GM19043 (cell line): ENCODE results near the gene CDC42BPA.
"Not testable (repeated sequence)": the region's sequence is repeated elsewhere in the genome, so short reads cannot be mapped to it uniquely, and the experiment has no call there.

ENCODE experiments used
- ATAC-seq: cut with Tn5 transposase; IDR thresholded peaks from one replicate; pipeline ENCODE4 v1.9.1; 2021; ENCODE audit warnings: low read depth; ENCODE audit not compliant: unreplicated experiment

CDC42BPA gene

DNA sequence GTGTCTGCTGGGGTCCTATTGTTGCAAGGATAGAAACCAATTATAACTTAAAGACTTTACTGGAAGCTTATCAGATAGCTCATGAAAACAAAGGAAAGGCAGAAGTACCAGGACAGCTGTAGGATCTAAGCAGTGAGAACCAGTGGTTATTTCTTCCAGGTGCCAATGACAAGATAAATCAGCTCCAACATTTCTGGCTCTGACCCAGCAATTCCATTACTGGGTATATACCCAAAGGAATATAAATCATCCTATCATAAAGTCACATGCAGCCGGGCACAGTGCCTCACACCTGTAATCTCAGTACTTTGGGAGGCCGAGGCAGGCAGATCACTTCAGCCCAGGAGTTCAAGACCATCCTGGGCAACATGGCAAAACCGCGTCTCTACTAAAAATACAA, 17.8 kb upstream of the CDC42BPA start:
- ATAC-seq: not testable (repeated sequence)

DNA sequence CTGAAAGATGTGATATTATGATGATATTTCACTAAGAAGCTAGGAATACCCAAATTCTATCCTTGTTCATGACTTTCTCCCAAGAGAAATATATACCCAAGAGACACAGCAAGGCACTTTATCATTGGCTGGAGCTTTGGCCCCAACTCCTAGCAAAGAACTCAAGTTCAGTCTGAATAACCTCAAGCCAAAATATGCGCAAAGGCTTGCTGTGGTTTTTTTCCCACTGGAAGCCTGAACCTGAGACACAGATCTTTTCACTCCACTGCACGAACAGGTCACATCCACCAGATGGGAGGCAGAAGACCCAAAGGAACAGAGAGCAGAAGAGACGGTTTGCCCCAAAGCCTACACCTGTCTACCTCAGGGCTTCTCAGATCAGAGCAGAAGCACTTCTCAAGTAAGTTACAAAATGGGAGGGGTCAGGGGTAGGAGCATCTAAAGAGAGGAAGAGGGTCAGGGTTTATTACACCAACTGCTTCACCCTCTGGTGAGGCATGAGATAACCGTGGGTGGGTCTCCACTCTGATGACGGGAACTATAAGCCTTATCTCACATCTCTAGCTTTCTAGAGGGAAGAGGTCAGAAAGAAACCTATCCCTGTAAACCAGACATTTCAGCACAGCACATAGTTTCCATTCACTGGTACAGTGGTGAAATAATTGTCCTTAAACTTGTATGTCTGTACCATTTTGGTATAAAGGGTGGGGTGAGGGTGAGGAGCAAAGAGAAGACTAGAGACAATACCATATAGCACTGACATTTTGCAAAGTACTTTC, 17.1 kb upstream of the CDC42BPA start:
- ATAC-seq: no peak

DNA sequence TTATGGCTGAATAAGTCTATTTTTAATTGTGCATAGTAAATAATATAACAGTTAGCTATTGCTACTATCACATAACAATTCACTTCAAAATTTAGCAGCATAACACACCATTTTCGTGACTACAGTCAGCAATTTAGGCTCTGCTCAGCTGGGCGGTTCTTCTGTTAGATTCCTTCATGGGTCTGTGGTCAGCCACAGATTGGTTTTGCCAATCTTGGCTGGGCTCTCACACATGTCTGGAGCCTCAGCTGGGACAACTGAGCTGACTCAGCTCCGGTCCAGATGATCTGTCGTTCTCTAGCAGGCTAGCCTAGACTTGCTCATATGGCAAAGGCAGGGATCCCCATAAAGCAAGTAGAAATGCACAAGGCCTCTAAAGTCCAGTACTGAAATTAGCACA, 15.1 kb upstream of the CDC42BPA start:
- no peak for ATAC-seq

DNA sequence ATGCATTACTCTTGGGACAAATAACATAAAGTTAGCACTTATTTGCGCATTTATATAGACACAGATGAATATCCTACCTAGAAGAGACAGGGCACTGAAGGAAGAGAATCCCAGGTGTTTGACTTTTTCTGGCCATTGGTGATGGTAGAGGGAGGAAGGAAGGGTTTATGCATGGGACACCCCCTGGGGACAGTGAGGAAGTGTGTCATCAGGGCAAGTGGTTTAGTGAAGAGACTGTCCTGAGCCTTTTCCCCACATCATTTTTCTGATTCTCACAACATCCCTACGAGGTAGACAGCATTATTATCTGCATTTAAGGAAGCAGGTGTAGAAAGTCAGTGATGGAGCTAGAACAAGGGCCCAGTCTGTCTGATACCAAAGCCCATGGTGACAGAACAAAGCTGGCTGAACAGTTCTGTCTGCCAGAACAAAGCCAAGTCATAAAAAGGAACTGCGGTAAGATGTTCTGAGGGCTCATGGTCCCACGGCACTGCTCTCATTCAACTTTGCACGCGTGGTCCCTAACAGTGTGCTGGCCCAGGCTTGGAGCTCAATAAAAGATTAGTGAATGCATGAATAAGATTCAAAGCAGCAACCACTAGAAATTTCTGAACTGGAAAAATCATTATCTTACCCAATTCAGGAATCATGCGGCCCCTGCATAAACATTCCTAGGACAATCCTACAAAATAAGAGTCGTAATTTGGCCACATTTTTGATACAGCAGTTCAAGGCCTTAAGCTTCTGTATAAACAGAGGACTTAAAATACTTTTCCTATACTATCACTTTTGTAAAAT, 12.2 kb upstream of the CDC42BPA start:
- no peak for ATAC-seq

DNA sequence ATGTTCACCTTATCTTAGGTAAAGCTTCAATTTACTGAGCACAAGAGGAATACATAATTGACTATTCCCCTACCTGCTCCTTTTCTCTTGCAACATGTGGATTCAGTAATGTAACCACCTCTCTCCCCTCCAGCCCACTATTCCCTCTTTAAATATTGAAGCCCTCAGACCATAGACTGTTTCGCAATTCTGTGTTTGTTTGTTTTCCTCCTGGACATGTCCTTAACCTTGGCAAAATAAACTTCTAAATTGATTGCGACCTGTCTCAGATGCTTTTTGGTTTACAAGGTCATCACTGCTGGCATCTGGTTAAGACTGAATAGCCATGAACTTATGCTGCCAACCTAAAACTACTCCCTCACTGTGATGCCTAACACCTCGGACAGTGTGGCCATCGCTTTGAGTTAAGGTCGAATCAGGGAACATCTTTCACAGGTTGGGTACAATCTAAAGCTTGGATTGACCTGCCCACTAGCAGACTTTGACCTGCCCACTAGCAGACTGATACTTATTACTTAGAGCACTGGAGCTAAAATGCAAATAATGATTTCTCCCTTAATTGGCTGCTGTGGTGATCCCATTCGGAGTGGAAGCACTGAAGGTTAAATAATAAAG, 10.2 kb upstream of the CDC42BPA start:
- no peak for ATAC-seq

DNA sequence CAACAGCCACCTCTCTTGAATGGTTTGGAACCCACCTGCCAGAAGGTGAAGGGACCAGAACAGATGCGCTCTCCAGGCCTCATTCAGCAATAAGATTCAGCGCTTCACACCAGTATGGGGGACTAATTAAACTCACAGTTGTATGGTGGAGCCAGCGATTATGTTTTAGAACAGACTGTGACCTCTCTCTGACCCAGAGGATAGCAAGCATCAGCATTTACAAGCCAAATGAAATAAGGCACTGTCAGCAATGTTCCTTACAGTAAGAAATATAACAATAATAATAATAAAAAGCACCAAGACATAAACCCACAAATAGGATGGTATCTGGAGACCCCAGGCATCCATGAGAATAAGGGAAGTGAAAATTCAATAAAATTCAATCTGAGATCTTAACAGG, 6.9 kb upstream of the CDC42BPA start:
- ATAC-seq: no peak

DNA sequence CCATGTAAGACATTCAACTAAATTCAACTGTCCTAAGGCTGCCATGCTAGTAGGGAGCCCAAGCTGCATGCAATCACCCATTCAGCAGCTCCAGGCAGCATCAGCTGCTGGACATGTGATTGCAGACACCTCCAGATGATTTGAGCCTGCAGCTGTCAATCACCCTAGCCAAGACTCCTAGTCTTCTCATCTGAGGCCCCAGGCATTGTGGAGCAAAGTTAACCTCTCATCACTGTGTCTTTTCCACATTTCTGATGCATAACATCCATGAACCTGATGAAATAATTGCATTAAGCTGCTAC, 5.6 kb upstream of the CDC42BPA start:
- ATAC-seq: no peak

DNA sequence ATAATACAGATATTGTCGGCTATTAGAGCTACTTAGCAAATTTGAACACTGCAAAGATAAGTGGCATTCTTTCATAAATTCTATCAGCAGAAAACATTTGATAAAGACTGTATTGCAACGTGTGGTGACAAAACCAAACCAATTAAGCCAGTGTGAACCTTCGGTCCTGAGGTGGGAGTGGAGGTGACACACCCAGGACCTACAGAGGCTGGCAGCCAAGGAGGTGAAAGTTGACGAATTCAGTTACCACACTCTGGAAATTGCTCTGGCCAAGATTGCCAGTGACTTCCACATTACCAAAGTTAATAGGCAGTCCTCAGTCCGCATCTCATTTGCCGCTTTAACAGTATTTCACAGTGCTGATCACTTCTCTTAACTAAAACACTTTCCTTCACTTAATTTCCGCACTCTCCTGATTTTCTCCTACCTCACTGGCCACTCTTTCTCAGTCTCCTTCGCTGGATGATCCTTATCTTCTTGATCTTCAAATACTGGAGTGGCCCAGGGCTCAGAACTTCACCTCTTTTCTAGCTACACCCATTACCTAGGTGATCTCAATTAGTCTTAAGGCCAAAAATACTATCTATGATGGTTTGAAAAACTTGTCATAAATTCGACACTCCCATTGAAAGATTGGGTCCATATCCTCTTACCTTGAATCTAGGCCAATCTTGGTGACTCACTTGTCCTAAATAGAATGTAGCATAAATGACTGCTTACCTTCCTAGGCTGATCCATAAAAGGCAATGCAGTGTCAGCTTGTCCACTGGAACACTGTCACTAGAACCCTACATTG, 5.1 kb upstream of the CDC42BPA start:
- ATAC-seq: no peak

DNA sequence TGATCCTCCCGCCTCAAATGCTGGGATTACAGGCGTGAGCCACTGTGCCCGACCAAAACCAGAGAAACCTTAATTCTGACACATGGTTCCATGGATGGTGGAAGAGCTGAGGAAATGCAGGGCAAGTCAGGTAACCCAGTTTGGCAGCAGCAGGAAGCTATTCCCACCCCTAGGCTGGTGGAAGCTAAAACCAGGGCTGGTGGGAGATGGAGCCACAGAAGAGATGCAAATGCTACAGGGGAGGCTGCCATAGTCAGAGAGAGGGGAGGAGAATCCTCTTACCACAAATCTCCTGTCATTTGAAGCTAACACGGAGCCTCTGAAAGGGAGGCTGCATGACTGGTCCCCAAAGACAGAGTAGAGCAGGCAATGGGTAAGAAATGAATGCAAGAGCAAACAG, 4.1 kb upstream of the CDC42BPA start:
- ATAC-seq: no peak

DNA sequence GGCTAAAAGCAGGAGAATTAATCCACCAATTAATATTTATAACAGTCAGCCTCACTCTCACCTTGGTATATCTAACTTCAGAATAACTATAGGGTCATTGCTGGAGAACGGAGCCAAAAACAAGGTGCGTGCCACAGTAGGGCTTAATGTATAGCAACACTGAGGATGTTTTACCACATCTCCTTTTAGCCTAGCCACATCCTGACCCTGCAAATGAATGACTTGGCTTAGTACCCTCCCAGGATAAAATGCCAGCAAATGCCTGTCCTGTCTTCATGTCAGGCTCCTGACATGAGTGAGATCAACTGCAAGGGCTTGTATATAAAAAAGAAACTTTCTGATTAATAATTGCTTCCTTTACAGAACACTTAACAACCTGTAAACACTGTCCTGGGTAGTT, 2.7 kb upstream of the CDC42BPA start:
- ATAC-seq: peak; percentile 65

DNA sequence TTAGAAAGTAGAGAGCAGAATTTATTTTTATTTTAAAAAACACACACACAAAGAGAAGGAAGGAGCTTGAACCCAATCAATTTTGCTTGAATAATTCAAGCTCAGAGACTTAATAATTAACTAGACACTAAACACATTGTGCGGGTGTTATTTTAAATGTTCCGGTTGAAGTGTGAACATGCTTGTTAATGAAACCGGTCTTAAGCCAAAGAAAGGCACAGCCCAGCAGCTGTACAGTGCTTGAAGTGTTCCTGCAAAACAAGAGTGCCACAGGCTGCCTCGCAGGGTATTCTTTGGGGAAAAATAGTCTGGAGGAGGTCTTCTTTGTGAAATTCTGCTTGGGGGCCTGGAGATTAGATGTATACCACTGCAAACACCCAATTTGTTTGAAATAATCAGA, 2.2 kb upstream of the CDC42BPA start:
- no peak for ATAC-seq

DNA sequence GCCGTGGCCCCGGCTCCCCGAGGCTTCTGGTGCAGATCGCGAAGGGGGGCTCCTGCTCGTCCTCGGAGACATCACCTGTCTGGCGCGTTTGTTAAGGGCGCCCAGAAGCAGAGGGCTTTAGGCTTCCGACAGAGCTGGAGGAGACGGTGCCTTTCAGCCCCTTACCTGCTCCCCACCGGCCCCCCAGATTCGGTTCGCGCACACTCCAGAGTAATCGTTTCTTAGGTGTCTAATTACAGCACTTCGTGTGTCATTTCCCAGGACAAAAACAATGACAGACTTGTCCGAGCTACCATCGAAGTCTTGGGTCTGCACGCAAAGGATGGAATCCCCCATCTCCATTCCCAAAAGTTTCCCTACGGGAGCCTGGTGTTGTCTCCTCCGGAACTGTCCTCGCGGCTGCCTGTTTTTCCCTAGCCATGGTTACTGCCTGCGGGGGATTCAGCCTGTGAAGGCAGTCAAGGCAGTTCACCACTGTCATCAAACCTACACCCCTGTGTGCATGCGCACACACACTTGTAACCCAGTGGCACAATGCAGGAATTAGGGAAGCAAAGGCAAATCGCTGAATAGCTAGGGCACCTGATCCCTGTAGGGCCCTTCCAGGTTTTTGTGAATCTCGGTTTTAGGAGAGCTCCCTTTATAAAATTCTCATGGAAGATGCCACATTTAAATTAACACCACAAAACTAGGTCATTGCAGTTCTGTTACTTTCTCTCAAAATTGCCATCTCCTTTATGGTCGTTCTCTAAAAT, 738 bp upstream of the CDC42BPA start:
- ATAC-seq: no peak

DNA sequence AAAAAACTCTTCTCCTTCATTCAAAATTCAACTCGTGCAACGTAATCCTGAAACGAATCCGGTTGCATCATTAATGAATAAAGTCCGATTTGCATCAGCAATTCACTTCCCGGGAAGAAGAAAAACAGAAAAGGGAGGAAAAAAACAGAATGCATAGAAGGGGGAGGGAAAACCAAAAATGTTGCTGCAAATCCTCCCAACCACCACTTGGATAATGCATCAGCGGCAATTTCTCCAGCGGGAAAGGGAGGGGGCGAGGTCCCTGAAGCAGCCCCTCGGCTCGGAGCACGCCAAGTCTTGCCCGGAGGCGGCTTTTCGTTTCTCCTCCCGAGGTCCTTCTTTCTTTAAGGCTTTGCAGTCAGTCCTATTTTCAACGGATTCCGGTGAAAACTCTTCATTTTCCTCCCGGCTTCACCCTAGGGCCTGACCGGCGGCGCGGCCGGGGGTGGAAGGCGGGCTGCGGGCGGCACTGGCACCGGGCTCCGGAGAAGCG, 723 bp downstream of the CDC42BPA start:
- no peak for ATAC-seq

DNA sequence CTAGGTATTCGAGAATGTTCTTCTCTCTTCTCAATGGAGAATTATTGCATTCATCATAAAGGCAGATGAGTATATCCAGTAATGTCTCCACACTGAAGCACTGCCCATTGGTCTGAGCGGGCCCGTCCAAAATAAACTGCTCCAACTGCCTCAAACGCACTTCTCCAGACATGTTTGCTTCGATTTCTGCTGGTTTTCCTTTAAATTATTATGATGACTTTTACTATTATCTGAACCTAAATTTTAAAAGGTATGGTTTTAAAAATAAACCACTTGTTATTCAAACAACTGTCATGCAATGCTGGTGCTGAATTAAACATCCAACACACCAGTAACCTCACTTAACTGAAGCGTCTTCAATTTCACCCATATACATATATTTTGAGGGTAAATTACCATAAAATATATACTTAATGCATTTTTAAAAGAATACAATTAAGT, 1.3 kb downstream of the CDC42BPA start:
- ATAC-seq: no peak

DNA sequence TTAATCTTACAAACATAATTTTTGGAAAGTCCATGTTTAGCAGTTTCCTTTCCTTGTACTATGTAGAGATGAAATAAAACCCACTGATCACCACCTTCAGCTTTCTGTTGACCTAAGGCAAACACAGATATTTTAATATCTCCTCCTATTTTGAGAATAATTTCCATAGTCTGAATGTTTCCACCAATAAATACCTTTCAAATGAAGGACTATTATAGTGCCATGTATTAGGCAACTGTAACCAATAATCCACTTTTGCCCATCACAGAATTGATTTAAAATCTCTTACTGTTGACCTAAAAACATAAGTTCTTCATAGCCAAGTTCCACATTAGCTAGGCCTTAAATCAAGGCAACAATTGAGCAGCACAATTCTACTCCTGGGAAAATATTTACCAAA, 1.8 kb downstream of the CDC42BPA start:
- no peak for ATAC-seq

DNA sequence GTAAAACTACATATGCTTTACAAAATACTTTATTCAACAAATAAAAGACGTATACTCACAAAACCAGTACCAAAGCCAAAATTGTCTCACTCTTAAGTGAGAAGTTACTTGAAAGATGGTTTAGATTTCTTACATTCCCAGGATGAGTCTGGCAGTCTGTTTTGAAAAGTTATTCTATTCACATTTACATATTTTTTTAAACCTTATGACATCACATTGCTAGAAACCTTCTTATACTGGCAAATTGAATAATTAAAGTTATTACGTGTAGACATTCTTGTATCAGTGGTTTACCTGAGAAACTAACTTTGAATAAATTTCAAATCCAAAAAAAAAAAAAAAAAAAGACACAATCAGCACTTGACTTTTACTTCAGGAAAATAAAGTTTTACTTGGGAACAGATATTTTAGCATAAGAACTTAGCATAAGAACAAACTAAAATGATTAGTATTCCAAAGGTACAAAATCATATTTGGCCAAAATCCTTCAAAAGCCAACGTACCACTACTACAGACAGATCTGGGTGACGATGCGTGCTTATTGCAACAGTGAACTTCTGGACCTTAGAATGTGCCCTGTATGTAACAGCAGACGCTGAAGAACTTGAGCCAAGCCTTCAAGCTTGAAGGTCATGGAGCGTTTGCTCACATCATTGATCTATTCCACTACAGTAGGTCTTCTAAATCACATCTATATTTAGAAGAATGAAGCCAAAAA, 2.5 kb downstream of the CDC42BPA start:
- ATAC-seq: no peak

DNA sequence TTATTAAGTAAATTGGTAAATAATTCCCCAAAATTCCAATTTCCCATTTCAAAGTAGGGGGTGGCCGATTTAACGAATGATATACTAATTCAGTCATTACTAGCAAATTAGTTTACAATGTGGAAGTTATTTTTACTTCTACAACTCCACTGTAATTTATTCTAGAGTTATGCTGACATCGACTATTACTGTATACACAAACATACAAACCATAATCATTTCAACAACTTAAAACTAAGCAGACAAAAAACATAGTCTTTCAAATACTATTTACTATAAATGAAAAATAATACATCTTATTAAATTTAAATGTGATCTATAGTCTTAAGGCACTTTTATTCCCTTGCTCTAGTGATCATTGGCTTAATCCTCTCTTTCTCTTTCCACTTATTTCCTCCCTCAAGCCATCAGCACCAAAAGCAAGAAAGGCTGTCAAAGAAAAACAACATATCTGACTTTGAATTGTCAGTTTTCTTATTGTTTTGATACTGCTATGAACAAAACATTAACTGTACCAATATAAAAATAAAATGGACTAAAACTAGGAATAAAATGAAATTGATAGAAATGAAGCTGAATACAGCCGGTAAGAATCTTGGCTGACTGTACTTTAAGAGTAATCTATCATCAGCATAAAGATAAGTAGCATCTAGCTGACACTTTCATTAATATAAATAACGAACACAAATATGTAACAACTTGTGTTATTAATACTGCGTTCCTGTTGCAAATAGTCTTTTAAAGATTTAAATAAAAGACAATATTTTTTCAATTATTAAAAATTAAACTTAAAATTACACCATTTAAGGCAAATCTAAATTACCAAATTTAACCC, 4.1 kb downstream of the CDC42BPA start:
- no peak for ATAC-seq

DNA sequence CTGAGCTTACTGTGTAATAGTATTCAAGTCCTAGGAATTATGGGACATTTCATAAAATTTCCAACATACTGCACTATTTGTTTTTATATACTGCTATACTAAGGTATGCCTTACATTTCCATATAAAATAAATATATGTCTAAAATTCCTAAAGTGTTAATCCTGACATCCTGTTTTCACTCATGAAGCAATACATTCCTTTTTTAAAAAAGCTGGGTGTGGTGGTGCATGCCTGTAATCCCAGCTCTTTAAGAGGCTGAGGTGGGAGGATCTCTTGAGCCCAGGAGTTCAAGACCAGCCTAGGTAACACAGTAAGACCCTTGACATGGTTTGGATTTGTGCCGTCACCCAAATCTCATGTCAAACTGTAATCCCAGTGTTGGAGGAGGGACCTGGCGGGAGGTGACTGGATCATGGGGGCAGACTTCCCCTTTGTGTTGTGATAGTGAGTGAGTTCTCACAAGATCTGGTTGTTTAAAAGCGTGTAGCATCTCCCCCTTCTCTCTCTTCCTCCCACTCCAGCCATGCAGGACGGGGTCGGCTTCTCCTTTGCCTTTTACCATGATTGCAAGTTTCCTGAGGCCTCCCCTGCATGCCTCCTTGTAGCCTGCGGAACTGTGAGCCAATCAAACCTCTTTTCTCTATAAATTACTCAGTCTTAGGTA, 5.8 kb downstream of the CDC42BPA start:
- no peak for ATAC-seq
